H9 (cell line): ENCODE measurements around the gene CCL17. TPM values are rescaled to one million over a fixed set of nuclear protein-coding genes. Genes with fewer than 3 reads are reported as not detected.

Experiments
- DNase-seq: peaks from one replicate; pipeline ENCODE4 v3.0.0-alpha.2; 2017
- H2AFZ ChIP-seq: one replicate; pipeline ENCODE4 v1.6.1; 2013; ENCODE audit warnings: mild to moderate bottlenecking, low read length, control low read depth, moderate library complexity
- H2AK5ac ChIP-seq: 2 replicates; pipeline ENCODE4 v1.6.1; 2013; ENCODE audit warnings: low read length, control low read depth, mixed read lengths; ENCODE audit not compliant: insufficient read length
- H2BK120ac ChIP-seq: one replicate; pipeline ENCODE4 v1.6.1; 2013; ENCODE audit warnings: low read depth, mild to moderate bottlenecking, low read length, control low read depth, inconsistent platforms; ENCODE audit not compliant: poor library complexity, severe bottlenecking
- H2BK12ac ChIP-seq: 2 replicates; pipeline ENCODE4 v1.6.1; 2013; ENCODE audit warnings: low read length, control low read depth, mixed read lengths, low read depth; ENCODE audit not compliant: insufficient read length
- H2BK15ac ChIP-seq: 2 replicates; pipeline ENCODE4 v1.6.1; 2013; ENCODE audit warnings: low read depth, low read length, control low read depth
- H2BK20ac ChIP-seq: one replicate; pipeline ENCODE4 v1.6.1; 2013; ENCODE audit warnings: low read depth, mild to moderate bottlenecking, low read length, control low read depth, inconsistent platforms; ENCODE audit not compliant: poor library complexity, severe bottlenecking
- H2BK5ac ChIP-seq: 2 replicates; pipeline ENCODE4 v1.6.1; 2013; ENCODE audit warnings: low read length, control low read depth, mixed read lengths; ENCODE audit not compliant: insufficient read length
- H3K14ac ChIP-seq: 2 replicates; pipeline ENCODE4 v1.6.1; 2013; ENCODE audit warnings: low read length, control low read depth; ENCODE audit not compliant: insufficient read depth
- H3K18ac ChIP-seq: 2 replicates; pipeline ENCODE4 v1.6.1; 2013; ENCODE audit warnings: low read depth, mild to moderate bottlenecking, mixed read lengths, low read length, control low read depth; ENCODE audit not compliant: insufficient read length
- H3K23ac ChIP-seq: 2 replicates; pipeline ENCODE4 v1.6.1; 2013; ENCODE audit warnings: low read length, control low read depth, mixed read lengths, low read depth; ENCODE audit not compliant: insufficient read length
- H3K23me2 ChIP-seq: 2 replicates; pipeline ENCODE4 v1.6.1; 2013; ENCODE audit warnings: low read depth, mild to moderate bottlenecking, mixed read lengths, low read length, control low read depth; ENCODE audit not compliant: insufficient read length, poor library complexity, severe bottlenecking
- H3K27ac ChIP-seq: 2 replicates; pipeline ENCODE4 v1.5.1; 2013; ENCODE audit warnings: low read length, control low read depth, mixed read lengths, low read depth; ENCODE audit not compliant: insufficient read length
- H3K27me3 ChIP-seq: 2 replicates; pipeline ENCODE4 v1.6.1; 2013; ENCODE audit warnings: low read length, control low read depth, inconsistent platforms; ENCODE audit not compliant: insufficient read depth
- H3K4ac ChIP-seq: 2 replicates; pipeline ENCODE4 v1.6.1; 2013; ENCODE audit warnings: low read depth, mild to moderate bottlenecking, control low read depth, inconsistent platforms, low read length, moderate library complexity
- H3K4me1 ChIP-seq: 2 replicates; pipeline ENCODE4 v1.6.1; 2013; ENCODE audit warnings: low read length, control low read depth, inconsistent platforms; ENCODE audit not compliant: insufficient read depth
- H3K4me2 ChIP-seq: 2 replicates; pipeline ENCODE4 v1.6.1; 2013; ENCODE audit warnings: low read length, control low read depth, mixed read lengths; ENCODE audit not compliant: insufficient read length, insufficient read depth
- H3K56ac ChIP-seq: 2 replicates; pipeline ENCODE4 v1.6.1; 2013; ENCODE audit warnings: low read depth, mild to moderate bottlenecking, mixed read lengths, low read length, control low read depth; ENCODE audit not compliant: insufficient read length
- H3K79me1 ChIP-seq: 2 replicates; pipeline ENCODE4 v1.6.1; 2013; ENCODE audit warnings: low read depth, mild to moderate bottlenecking, moderate library complexity, low read length, control low read depth, inconsistent platforms; ENCODE audit not compliant: insufficient read depth, poor library complexity, severe bottlenecking
- H3K79me2 ChIP-seq: 2 replicates; pipeline ENCODE4 v1.6.1; 2013; ENCODE audit warnings: low read length, control low read depth, inconsistent platforms; ENCODE audit not compliant: insufficient read depth
- H3K9ac ChIP-seq: 2 replicates; pipeline ENCODE4 v1.6.1; 2013; ENCODE audit warnings: low read length, control low read depth, mixed read lengths; ENCODE audit not compliant: insufficient read length; ENCODE audit errors: extremely low read depth
- H3K9me3 ChIP-seq: one replicate; pipeline ENCODE4 v1.6.1; 2013; ENCODE audit warnings: low read depth, low read length, inconsistent platforms; ENCODE audit not compliant: control insufficient read depth
- H3T11ph ChIP-seq: one replicate; pipeline ENCODE4 v1.6.1; 2013; ENCODE audit warnings: mild to moderate bottlenecking, low read length, control low read depth, inconsistent platforms
- H4K20me1 ChIP-seq: one replicate; pipeline ENCODE4 v1.6.1; 2013; ENCODE audit not compliant: control insufficient read depth, insufficient read length, insufficient read depth
- H4K5ac ChIP-seq: 2 replicates; pipeline ENCODE4 v1.6.1; 2013; ENCODE audit warnings: low read depth, mild to moderate bottlenecking, mixed read lengths, low read length, control low read depth; ENCODE audit not compliant: insufficient read length
- H4K8ac ChIP-seq: replicated peaks from 2 replicates; pipeline ENCODE4 v1.6.1; 2013; ENCODE audit warnings: low read length, control low read depth, mixed read lengths, low read depth; ENCODE audit not compliant: insufficient read length
- H4K91ac ChIP-seq: 2 replicates; pipeline ENCODE4 v1.6.1; 2013; ENCODE audit warnings: low read depth, mild to moderate bottlenecking, moderate library complexity, mixed read lengths, low read length, control low read depth; ENCODE audit not compliant: insufficient read length
- H3K27ac Mint-ChIP-seq, 3 experiments: 2 replicates in 2 of 3; 3 replicates in 1 of 3; pipeline ENCODE4 v1.8.0; 2020 to 2021; ENCODE audit warnings: mixed read lengths in 3 of 3, mild to moderate bottlenecking in 1 of 3, moderate library complexity in 1 of 3
- H3K27me3 Mint-ChIP-seq: 2 replicates; pipeline ENCODE4 v1.8.0; 2021; ENCODE audit warnings: low read depth, mild to moderate bottlenecking, moderate library complexity, mixed read lengths
- H3K36me3 Mint-ChIP-seq, 3 experiments: 2 replicates in 2 of 3; 3 replicates in 1 of 3; pipeline ENCODE4 v1.8.0; 2020 to 2021; ENCODE audit warnings: low read depth in 3 of 3, mixed read lengths in 3 of 3; ENCODE audit not compliant: insufficient read depth in 1 of 3
- H3K4me1 Mint-ChIP-seq, 2 experiments: 2 replicates each; pipeline ENCODE4 v1.8.0; 2020; ENCODE audit warnings: mixed read lengths in 2 of 2
- H3K4me3 Mint-ChIP-seq, 2 experiments: 2 replicates in 1 of 2; 3 replicates in 1 of 2; pipeline ENCODE4 v1.8.0; 2020 to 2021; ENCODE audit warnings: mild to moderate bottlenecking in 2 of 2, mixed read lengths in 2 of 2, moderate library complexity in 1 of 2
- H3K9me3 Mint-ChIP-seq, 2 experiments: 2 replicates in 1 of 2; 3 replicates in 1 of 2; pipeline ENCODE4 v1.8.0; 2020; ENCODE audit warnings: mild to moderate bottlenecking in 2 of 2, mixed read lengths in 2 of 2, moderate library complexity in 1 of 2
- CTCF ChIP-seq: fragments of 200-600 bp; sonication (generic); conservative IDR thresholded peaks from 3 replicates; pipeline ENCODE4 v1.8.0; 2021; ENCODE audit warnings: antibody characterized with exemption, mild to moderate bottlenecking
- WGBS: extraction: QIAGEN DNeasy Blood & Tissue Kit; methylation state at CpG from one replicate; pipeline ENCODE4 v1.1.7; 2013; ENCODE audit warnings: missing lambda C conversion rate, low lambda C conversion rate, mixed read lengths; ENCODE audit not compliant: insufficient read length; ENCODE audit errors: extremely low coverage; 5-methylcytosine and 5-hydroxymethylcytosine counted together
- total RNA-seq: library from RNA; stranded (reverse); gene quantifications from 2 replicates; pipeline ENCODE4 v1.2.1, GENCODE V29; 2021

Gene CCL17
- total RNA-seq, 1 experiment from 2014 or later, result not detected

GRCh38 chr16:57401943-57402640 lies 2.5 kb upstream of the CCL17 start:
- Histone ChIP-seq H3T11ph (no peak overlapping the region), H4K8ac (no peak overlapping the region), H2AFZ (no peak overlapping the region), H3K23ac (no peak overlapping the region), H4K91ac (no peak overlapping the region), H2BK12ac (no peak overlapping the region), H3K79me1 (no peaks in the 10 kb centered on the region), H3K56ac (no peak overlapping the region), H3K9ac (no peak overlapping the region), H3K4me2 (no peak overlapping the region), H3K9me3 (no peaks in the 10 kb centered on the region), H3K79me2 (no peaks in the 10 kb centered on the region), H2BK20ac (no peak overlapping the region), H3K27me3 (no peaks in the 10 kb centered on the region), H4K5ac (no peak overlapping the region), H2BK120ac (no peak overlapping the region), H4K20me1 (no peaks in the 10 kb centered on the region), H2BK5ac (no peak overlapping the region), H2AK5ac (no peak overlapping the region), H3K18ac (no peak overlapping the region), H3K27ac (no peak overlapping the region), H3K14ac (no peak overlapping the region), H3K23me2 (no peaks in the 10 kb centered on the region), H3K4me1 (no peaks in the 10 kb centered on the region), H3K4ac (no peak overlapping the region), H2BK15ac (no peak overlapping the region)
- Mint-ChIP-seq H3K4me3 (no peak overlapping the region), H3K36me3 (no peaks in the 10 kb centered on the region), H3K4me1 (no peaks in the 10 kb centered on the region), H3K9me3 (no peaks in the 10 kb centered on the region; a peak in 1 of 5 replicates), H3K27ac (no peak overlapping the region), H3K27me3 (peaks cover 8% of the 10 kb centered on the region)
- no peak for TF ChIP-seq CTCF
- DNase-seq, result no peak
- no CpG with 5 or more reads among the region's 7 CpGs for WGBS
